EH (cell line): Measurements from ENCODE around the gene RPS6KA2.

Experiments used
- DNase-seq: peaks from one replicate; pipeline ENCODE4 v3.0.0-alpha.2; 2015; ENCODE audit warnings: low read depth

Gene RPS6KA2

GRCh38 chr6:166627033-166627874, at the start of gene RPS6KA2:
TSS of gene RPS6KA2 (minus strand) at chr6:166627251. CDS start at chr6:166627019, 232 bp downstream.
- DNase-seq = peak; percentile 100

GRCh38 chr6:166676270-166676860, 49.3 kb upstream of the RPS6KA2 start:
- DNase-seq = no peak

GRCh38 chr6:166675736-166676135, 48.7 kb upstream of the RPS6KA2 start:
- DNase-seq = no peak

- no peak for DNase-seq
These were observed 46.3 kb upstream of the RPS6KA2 start for GRCh38 chr6:166673309-166673708.

- DNase-seq = no peak
These were observed 45.7 kb upstream of the RPS6KA2 start for GRCh38 chr6:166672624-166673206.

- DNase-seq = no peak
These were observed 45.1 kb upstream of the RPS6KA2 start for GRCh38 chr6:166672146-166672545.

GRCh38 chr6:166671434-166672081, 44.5 kb upstream of the RPS6KA2 start:
- no peak for DNase-seq

- no peak for DNase-seq
These were observed 43.8 kb upstream of the RPS6KA2 start for GRCh38 chr6:166670894-166671293.

GRCh38 chr6:166670013-166670412, 43.0 kb upstream of the RPS6KA2 start:
- no peak for DNase-seq

- DNase-seq = peak; percentile 3
These were observed 41.0 kb upstream of the RPS6KA2 start for GRCh38 chr6:166667796-166668610.

GRCh38 chr6:166664135-166664534, 37.1 kb upstream of the RPS6KA2 start:
- DNase-seq = no peak

GRCh38 chr6:166663568-166663967, 36.5 kb upstream of the RPS6KA2 start:
- DNase-seq = no peak

- no peak for DNase-seq
These were observed 35.6 kb upstream of the RPS6KA2 start for GRCh38 chr6:166662690-166663089.

- DNase-seq = no peak
These were observed 34.5 kb upstream of the RPS6KA2 start for GRCh38 chr6:166661327-166662085.

- no peak for DNase-seq
These were observed 33.2 kb upstream of the RPS6KA2 start for GRCh38 chr6:166660157-166660688.

GRCh38 chr6:166659581-166659980, 32.5 kb upstream of the RPS6KA2 start:
- no peak for DNase-seq

- DNase-seq = no peak
These were observed 31.7 kb upstream of the RPS6KA2 start for GRCh38 chr6:166658792-166659150.

GRCh38 chr6:166658115-166658791, 31.2 kb upstream of the RPS6KA2 start:
- no peak for DNase-seq

GRCh38 chr6:166657531-166657930, 30.5 kb upstream of the RPS6KA2 start:
- peak; percentile 2 for DNase-seq
